ENCODE measurements around the gene CCDC201.
"Not testable (repeated sequence)": the region's sequence is repeated elsewhere in the genome, so short reads cannot be mapped to it uniquely, and the experiment has no call there.

GRCh38 chr7:45841926-45842717 is 30.8 kb downstream of the CCDC201 start:
- TF ChIP-seq FOXM1 (IDR thresholded peaks at IDR 0.05; ENCODE audit: low read depth); REST (IDR thresholded peaks at IDR 0.05; ENCODE audit: low read depth, low read length); MAX (IDR thresholded peaks at IDR 0.05; ENCODE audit: low read depth); TEAD4 (IDR thresholded peaks at IDR 0.05; ENCODE audit: borderline replicate concordance, insufficient read depth); NRF1 (IDR thresholded peaks at IDR 0.05; ENCODE audit: low read depth, low read length); CTCF (IDR thresholded peaks at IDR 0.05); CHD2 (IDR thresholded peaks at IDR 0.05; ENCODE audit: low read length, partially characterized antibody); POLR2AphosphoS5 (IDR thresholded peaks at IDR 0.05; ENCODE audit: low read depth, low read length); YY1 (IDR thresholded peaks at IDR 0.05; ENCODE audit: low read depth): not testable (repeated sequence)
